Measurements from ENCODE around the gene PAN3. TPM values are rescaled to one million over a fixed set of nuclear protein-coding genes. Genes with fewer than 3 reads are reported as not detected.
"Not testable (repeated sequence)": the region's sequence is repeated elsewhere in the genome, so short reads cannot be mapped to it uniquely, and the experiment has no call there.

Gene PAN3
- total RNA-seq, 6 donors from 2014 or later = 30.2 to 69.1 (median 34.1) TPM

- TF ChIP-seq POLR2A (IDR thresholded peaks at IDR 0.05) (no peak), CTCF (IDR thresholded peaks at IDR 0.05) (no peak), POLR2AphosphoS5 (IDR thresholded peaks at IDR 0.05) (no peak), EP300 (IDR thresholded peaks at IDR 0.05) (no peak)
- no peak for DNase-seq
- H3K27me3 ChIP-seq = no peaks in the 10 kb centered on the region
- peaks cover 17 to 35% (median 25%) of the 10 kb centered on the region in 4 donors for H3K4me1 ChIP-seq
- peak overlapping the region; percentile 96 to 99 (median 99) for H3K27ac ChIP-seq
- no peaks in the 10 kb centered on the region for H3K9me3 ChIP-seq
- peak overlapping the region; percentile 85 to 100 (median 89) for H3K4me3 ChIP-seq
- WGBS, 2 donors = 0 to 2% methylated on average over 11 of the region's 11 CpGs
- no peak for ATAC-seq (ENCODE audit: low FRiP score in 2 of 2)
- H3K36me3 ChIP-seq = no peaks in the 10 kb centered on the region
Measured at GRCh38 chr13:28137596-28137995, 749 bp upstream of the PAN3 start.

DNA sequence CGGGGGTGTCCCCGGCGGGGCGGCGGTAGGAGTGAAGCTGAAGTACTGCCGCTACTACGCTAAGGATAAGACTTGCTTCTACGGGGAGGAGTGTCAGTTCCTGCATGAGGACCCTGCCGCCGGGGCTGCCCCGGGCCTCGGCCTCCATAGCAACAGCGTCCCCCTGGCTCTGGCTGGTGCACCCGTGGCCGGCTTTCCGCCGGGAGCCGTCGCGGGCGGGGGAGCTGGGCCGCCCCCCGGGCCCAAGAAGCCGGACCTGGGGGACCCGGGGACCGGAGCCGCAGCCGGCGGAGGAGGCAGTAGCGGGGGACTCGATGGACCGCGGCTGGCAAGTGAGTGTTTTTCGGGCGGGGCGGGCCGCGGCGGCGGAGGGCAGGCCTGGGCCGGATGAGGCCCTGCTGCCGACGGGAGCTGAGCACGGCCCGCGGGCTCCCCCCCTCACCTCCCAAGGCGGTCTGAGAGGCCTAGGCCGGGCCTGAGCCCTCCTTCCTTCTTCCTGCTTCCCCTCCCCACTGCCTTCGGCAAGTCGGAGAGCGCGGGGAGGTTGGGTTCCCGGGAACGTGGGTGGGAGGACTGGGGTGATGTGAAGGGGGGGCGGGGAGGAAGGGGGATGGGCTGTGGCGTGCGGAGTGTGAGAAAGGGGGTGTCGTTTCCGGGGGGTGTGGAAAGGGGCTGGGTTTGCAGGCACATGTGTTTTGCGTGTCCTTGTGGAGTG is 568 bp downstream of the PAN3 start:
- Histone ChIP-seq H3K4me3 (peak overlapping the region; percentile 85 to 100 (median 89)), H3K9me3 (no peaks in the 10 kb centered on the region), H3K27me3 (no peaks in the 10 kb centered on the region), H3K27ac (peak overlapping the region; percentile 96 to 99 (median 99)), H3K36me3 (no peaks in the 10 kb centered on the region), H3K4me1 (peaks cover 17 to 47% (median 30%) of the 10 kb centered on the region in 4 donors)
- TF ChIP-seq CTCF (IDR thresholded peaks at IDR 0.05) (no peak), EP300 (IDR thresholded peaks at IDR 0.05) (no peak), POLR2AphosphoS5 (IDR thresholded peaks at IDR 0.05) (peak; percentile 84 to 87), POLR2A (IDR thresholded peaks at IDR 0.05) (peak in 3 of 4 donors; percentile 5 to 88 (median 49))
- ATAC-seq (ENCODE audit: low FRiP score in 2 of 2) = peak; percentile 85 to 92
- peak; percentile 84 to 95 for DNase-seq
- 1 to 2% methylated on average over 11 to 23 of the region's 60 CpGs for WGBS, 2 donors

GRCh38 chr13:28140433-28141125 is 2.2 kb downstream of the PAN3 start:
- TF ChIP-seq EP300 (IDR thresholded peaks at IDR 0.05) (no peak), CTCF (IDR thresholded peaks at IDR 0.05) (no peak), POLR2AphosphoS5 (IDR thresholded peaks at IDR 0.05) (no peak), POLR2A (IDR thresholded peaks at IDR 0.05) (no peak)
- Histone ChIP-seq H3K4me3 (peak overlapping the region in 3 of 4 donors; percentile 88 to 100 (median 90)), H3K36me3 (no peaks in the 10 kb centered on the region), H3K27me3 (no peaks in the 10 kb centered on the region), H3K27ac (no peak overlapping the region), H3K4me1 (peaks cover 17 to 54% (median 30%) of the 10 kb centered on the region in 4 donors), H3K9me3 (no peaks in the 10 kb centered on the region)
- 65 to 67% methylated on average over 10 of the region's 10 CpGs for WGBS, 2 donors
- DNase-seq (no peak), ATAC-seq (ENCODE audit: low FRiP score in 2 of 2) (no peak)

DNA sequence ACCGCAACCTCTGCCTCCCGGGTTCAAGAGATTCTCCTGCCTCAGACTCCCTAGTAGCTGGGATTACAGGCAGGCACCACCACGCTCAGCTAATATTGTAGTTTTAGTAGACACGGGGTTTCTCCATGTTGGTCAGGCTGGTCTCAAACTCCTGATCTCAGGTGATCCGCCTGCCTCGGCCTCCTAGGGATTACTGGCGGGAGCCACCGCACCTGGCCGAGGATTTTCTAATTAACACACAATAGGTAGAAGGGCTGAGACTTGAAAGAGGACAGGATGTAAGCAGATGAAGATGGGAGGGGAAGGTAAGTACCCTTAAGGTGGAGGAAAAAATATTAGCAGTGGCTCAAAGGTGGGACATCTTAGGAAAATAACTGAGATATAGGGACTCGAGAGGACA is 3.2 kb downstream of the PAN3 start:
- H3K9me3 ChIP-seq; H3K4me3 ChIP-seq; H3K27ac ChIP-seq; DNase-seq; ATAC-seq (ENCODE audit: low FRiP score in 2 of 2); H3K27me3 ChIP-seq; H3K36me3 ChIP-seq: not testable (repeated sequence)
- 83 to 89% methylated on average over 8 to 10 of the region's 10 CpGs for WGBS, 2 donors
- peaks cover 17 to 54% (median 31%) of the 10 kb centered on the region in 4 donors for H3K4me1 ChIP-seq

DNA sequence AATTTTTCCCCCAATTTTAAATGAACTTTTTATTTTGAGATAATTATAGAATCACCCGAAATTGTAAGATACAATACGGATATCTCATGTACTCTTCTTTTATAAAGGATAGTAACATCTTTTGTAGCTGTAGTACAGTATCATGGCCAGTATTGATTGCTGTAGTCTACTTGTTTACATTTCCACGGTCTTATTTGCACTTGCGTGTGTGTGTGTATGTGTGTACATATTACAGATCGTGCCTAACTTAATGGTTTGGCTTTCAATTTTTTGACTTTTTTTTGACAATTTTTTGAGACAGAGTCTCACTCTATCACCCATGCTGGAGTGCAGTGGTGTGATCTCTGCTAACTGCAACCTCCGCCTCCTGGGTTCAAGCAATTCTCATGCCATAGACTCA is 6.7 kb downstream of the PAN3 start:
- H3K4me3 ChIP-seq = no peak overlapping the region
- peaks cover 10 to 39% (median 22%) of the 10 kb centered on the region in 4 donors for H3K4me1 ChIP-seq
- TF ChIP-seq EP300 (IDR thresholded peaks at IDR 0.05) = no peak
- no peak for TF ChIP-seq CTCF (IDR thresholded peaks at IDR 0.05)
- no peak for TF ChIP-seq POLR2A (IDR thresholded peaks at IDR 0.05)
- no peak for TF ChIP-seq POLR2AphosphoS5 (IDR thresholded peaks at IDR 0.05)
- 92 to 94% methylated on average over 6 of the region's 6 CpGs for WGBS, 2 donors
- no peak for ATAC-seq (ENCODE audit: low FRiP score in 2 of 2)
- DNase-seq = no peak
- H3K36me3 ChIP-seq = no peaks in the 10 kb centered on the region
- H3K9me3 ChIP-seq = no peaks in the 10 kb centered on the region
- H3K27me3 ChIP-seq = no peaks in the 10 kb centered on the region
- no peak overlapping the region for H3K27ac ChIP-seq
